Left kidney (tissue), 8 donors: ENCODE data around the gene OTUD1. TPM values are rescaled to one million over a fixed set of nuclear protein-coding genes. Genes with fewer than 3 reads are reported as not detected.
"Not testable (repeated sequence)": the region's sequence is repeated elsewhere in the genome, so short reads cannot be mapped to it uniquely, and the experiment has no call there.

ENCODE experiments used
- DNase-seq: peaks from one replicate; pipeline ENCODE4 v3.0.0-alpha.2; 2013
- long read RNA-seq, 8 donors: transcript quantifications; one replicate each; lab custom pipeline, GENCODE V29; 2026
- polyA plus RNA-seq: library from polyadenylated mRNA; unstranded; fragments of 120-200 nt; gene quantifications from one replicate; pipeline ENCODE4 v1.2.1, GENCODE V29; 2013; ENCODE audit not compliant: insufficient read length

The OTUD1 gene, protein sequence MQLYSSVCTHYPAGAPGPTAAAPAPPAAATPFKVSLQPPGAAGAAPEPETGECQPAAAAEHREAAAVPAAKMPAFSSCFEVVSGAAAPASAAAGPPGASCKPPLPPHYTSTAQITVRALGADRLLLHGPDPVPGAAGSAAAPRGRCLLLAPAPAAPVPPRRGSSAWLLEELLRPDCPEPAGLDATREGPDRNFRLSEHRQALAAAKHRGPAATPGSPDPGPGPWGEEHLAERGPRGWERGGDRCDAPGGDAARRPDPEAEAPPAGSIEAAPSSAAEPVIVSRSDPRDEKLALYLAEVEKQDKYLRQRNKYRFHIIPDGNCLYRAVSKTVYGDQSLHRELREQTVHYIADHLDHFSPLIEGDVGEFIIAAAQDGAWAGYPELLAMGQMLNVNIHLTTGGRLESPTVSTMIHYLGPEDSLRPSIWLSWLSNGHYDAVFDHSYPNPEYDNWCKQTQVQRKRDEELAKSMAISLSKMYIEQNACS
- 23.8 TPM for polyA plus RNA-seq
- long read RNA-seq, donor 1, transcript OTUD1-201 (1 exons, 2,933 nt), result major isoform, 80 of 80 reads
- long read RNA-seq, donor 1, partial matches to known transcripts, result 0 of 80 reads
- long read RNA-seq, donor 1, other reads (novel, unspliced or antisense), result 0 of 80 reads
- long read RNA-seq, donor 2, transcript OTUD1-201 (1 exons, 2,933 nt), result major isoform, 62 of 62 reads
- long read RNA-seq, donor 2, partial matches to known transcripts, result 0 of 62 reads
- long read RNA-seq, donor 2, other reads (novel, unspliced or antisense), result 0 of 62 reads
- long read RNA-seq, donor 3, transcript OTUD1-201 (1 exons, 2,933 nt), result major isoform, 50 of 50 reads
- long read RNA-seq, donor 3, partial matches to known transcripts, result 0 of 50 reads
- long read RNA-seq, donor 3, other reads (novel, unspliced or antisense), result 0 of 50 reads
- long read RNA-seq, donor 4, transcript OTUD1-201 (1 exons, 2,933 nt), result major isoform, 13 of 13 reads
- long read RNA-seq, donor 4, partial matches to known transcripts, result 0 of 13 reads
- long read RNA-seq, donor 4, other reads (novel, unspliced or antisense), result 0 of 13 reads
- long read RNA-seq, donor 5, transcript OTUD1-201 (1 exons, 2,933 nt), result major isoform, 72 of 72 reads
- long read RNA-seq, donor 5, partial matches to known transcripts, result 0 of 72 reads
- long read RNA-seq, donor 5, other reads (novel, unspliced or antisense), result 0 of 72 reads
- long read RNA-seq, donor 6, transcript OTUD1-201 (1 exons, 2,933 nt), result major isoform, 66 of 66 reads
- long read RNA-seq, donor 6, partial matches to known transcripts, result 0 of 66 reads
- long read RNA-seq, donor 6, other reads (novel, unspliced or antisense), result 0 of 66 reads
- long read RNA-seq, donor 7, transcript OTUD1-201 (1 exons, 2,933 nt), result major isoform, 82 of 82 reads
- long read RNA-seq, donor 7, partial matches to known transcripts, result 0 of 82 reads
- long read RNA-seq, donor 7, other reads (novel, unspliced or antisense), result 0 of 82 reads
- long read RNA-seq, donor 8, transcript OTUD1-201 (1 exons, 2,933 nt), result major isoform, 23 of 23 reads
- long read RNA-seq, donor 8, partial matches to known transcripts, result 0 of 23 reads
- long read RNA-seq, donor 8, other reads (novel, unspliced or antisense), result 0 of 23 reads

DNA sequence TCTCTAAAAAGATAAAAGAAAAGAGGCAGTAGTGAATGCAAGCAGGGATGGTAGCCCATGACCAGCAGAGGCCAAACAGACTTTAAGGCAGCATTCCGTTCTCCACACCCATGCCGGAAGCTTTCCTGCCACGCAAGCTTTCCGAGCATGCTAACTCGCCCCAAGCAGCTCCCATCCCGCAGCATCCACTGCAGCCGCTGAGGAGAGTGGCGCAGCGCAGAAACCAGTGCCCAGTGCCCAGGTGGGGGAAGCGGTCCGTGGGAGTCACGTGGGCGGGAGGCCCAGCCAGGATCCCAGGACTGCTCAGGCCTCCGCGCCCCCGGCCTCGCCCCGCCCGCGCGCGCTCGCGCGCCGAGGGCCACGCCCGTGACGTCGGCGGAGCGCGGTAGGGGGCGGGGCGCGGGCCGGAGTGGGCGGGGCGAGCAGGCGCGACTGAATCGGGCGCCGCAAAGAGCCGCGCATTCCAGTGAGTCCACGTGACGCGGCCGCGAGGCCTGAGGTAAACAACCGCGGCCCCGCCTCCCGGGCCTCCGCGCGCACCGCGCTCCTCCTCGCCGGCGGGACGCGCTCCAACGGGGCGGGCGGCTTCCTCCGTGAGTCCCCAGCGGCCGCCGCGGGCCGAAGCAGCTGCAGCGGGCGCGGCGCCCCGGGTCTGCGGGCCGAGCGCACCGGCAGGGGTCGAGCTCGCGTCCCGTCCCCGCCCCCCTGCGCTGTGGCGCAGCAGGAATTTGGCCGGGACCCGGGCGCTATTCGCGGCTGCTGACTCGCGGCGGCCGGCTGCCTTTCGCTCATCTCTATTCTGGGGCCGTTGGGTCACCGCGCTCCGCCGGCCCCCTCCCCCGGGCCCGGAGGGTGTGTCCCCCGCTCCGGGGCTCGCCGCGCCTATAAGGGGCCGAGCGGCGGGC lies at the start of gene OTUD1:
OTUD1 (plus strand) TSS at position 529 of the 905 bp plus-strand sequence. CDS start 383 bp downstream, outside the sequence.
- peak; percentile 90 for DNase-seq

DNA sequence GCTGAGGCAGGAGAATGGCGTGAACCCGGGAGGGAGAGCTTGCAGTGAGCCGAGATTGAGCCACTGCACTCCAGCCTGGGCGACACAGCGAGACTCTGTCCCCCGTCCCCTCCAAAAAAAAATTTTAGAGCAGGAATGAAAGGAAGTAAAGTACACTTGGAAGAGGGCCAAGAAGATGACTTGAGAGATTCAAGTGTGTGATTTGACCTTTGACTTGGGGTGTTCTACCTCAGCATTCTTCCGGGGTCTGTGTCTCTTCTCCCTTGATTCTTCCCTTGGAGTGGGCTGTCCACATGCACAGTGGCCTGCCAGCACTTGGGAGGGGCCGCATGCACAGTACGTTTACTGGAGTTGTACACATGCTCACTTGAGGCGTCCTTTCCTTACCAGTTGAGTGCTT lies 48.5 kb upstream of the OTUD1 start:
- DNase-seq, result not testable (repeated sequence)

DNA sequence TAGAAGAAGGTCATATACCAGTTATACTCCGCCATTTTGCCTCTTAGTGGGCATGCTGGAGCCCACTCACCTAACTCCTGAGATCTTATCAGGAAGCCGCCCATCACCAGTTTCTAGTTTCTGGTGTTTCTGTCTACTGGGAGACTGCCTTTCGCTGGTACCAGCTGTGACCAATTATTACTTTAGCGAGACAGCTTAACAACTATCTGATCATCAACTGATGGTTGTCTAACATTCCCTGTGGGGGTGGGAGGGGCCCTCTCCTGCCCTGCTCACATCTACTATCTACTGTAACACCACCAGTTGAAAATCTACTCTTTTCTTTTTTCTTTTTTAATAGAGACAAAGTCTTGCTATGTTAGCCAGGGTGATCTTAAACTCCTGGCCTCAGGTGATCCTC lies 48.1 kb upstream of the OTUD1 start:
- DNase-seq, result no peak

DNA sequence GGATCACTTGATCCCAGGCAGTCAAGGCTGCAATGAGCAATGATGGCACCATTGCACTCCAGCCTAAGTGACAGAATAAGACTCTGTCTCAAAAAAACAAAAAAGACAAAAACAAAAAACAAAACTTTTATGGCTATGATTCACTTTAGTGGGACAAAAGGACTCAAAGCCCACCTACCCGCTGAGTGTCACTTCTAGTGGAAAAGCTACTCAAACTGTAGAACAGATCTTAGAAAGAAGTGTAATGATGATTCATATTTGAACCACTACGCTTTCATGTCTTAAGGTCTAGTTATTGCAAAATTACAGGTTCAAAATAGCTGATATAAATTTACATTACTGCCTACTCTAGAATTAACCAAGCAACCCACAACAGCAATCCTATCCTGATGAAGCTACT lies 47.1 kb upstream of the OTUD1 start:
- DNase-seq, result no peak

DNA sequence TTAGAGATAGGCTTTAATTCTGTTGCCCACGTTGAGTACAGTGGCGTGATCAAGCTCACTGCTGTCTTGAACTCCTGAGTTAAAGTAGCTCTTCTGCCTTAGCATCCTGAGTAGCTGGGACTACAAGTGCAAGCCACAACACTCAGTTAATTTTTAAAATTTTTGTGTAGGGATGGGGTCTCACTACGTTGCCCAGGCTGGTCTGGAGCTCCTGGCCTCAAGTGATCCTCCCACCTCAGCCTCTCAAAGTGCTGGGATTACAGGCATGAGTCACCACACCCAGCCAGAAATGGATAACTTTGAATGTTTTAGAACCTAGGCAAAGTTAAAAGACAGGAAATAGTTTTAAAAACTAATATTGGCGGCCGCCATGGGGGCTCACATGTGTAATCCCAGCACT lies 43.9 kb upstream of the OTUD1 start:
- DNase-seq, result no peak

DNA sequence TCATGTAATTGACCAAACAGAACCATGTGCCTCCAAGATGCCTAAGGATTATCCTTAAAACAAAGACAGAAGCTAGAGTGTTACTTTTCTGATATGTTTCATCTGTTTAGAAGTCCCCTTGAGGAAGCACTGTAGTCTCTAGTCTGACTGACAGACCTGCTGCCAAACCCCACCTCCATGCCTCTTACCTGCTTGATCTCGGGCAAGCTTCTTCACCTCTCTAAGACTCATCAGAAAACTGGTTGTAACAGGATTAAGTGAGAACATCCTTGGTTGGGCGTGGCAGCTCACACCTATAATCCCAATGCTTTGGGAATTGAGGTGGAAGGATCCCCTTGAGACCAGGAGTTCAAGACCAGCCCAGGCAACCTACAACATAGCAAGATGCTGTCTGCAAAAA lies 42.2 kb upstream of the OTUD1 start:
- DNase-seq, result no peak

DNA sequence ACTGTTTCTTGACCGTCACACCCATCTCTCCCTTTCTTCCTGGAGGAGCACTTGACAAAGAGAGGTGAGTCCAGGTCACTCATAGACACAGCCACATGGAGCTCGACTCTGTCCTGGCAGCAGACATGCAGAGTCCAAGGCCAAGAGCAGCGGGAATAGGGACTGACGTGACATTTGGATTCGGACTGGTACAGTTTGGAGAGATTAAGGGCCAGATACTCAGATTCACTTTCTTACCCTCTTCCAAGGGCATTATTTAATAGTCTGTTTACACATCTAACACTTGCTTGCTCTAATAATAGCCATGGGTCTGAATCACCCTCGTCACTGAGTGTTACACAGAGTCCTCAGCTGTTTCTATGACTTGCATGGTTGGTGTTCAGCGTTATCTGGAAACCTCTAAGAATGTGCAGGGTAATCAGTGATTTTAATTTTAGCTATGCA lies 39.2 kb upstream of the OTUD1 start:
- DNase-seq, result no peak

DNA sequence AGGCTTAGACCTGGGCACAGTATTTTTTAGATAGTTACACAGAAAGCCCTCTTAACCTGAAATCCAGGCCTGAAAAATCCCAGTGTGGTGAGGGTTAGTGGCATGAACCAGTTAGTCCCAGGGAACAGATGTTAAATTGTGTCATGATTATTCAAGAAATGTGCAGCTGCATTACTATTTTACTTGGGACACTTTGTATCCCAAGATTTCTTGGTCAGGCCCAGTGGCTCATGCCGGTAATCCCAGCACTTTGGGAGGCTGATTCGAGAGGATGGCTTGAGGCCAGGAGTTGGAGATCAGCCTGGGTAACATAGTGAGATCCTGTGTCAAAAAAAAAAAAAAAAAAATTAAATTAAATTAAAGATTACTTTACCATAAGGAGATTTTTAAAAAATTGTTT lies 36.0 kb upstream of the OTUD1 start:
- no peak for DNase-seq

DNA sequence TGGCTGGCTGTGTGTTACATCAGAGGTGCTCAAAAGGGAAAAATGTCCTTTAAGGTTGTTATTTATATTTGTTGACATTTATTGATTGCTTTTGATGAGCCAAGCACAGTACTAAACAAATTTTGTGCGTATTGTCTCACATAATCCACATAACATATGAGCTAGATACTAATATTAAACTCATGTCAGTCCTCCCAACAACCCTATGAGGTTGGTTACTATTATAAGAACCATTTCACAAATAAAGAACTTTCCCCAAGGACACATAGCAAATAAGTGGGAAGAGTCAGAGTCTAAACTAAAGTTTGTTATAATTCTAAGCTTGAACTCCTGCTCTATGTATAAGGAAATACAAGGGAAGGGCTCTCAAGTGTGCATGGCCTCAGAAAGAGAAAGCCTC lies 35.6 kb upstream of the OTUD1 start:
- no peak for DNase-seq

DNA sequence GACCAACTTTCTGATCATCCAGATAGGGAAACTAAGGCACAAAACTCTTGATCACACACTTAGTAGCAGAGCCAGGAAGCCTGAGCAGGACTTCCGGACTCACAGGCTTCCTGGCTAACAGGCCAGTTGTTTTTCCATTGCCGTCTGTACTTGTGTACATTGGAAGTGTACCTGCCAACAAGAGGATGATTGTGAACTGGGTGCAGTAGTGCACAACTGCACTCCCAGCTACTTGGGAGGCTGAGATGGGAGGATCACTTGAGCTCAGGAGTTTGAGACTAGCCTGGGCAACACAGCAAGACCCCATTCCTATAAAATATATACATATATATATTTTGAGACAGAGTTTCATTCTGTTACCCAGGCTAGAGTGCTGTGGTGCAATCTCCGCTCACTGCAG lies 35.2 kb upstream of the OTUD1 start:
- no peak for DNase-seq

DNA sequence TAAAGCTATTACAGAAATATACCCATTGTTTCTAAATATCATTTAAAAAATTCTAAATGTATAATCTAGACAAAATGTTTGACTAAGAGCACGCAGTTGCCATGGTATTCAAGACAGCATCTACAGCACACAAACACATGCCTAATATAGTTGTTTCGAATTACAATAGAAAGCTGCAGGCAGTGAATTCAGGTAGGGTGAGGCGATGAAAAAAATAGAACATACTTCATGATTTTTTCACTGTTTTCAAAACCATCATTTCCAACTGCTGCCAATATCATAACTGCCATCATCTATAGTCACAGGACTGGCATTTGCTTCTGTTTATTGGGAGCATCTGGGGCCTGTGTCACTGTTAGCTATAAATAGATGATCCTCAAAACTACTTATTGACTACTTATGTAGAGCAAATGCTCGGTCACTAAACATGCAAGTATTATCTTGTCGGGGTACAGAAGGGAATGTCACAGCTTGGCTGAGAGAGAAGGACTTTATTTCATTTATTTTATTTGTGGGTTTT lies 34.4 kb upstream of the OTUD1 start:
- no peak for DNase-seq

DNA sequence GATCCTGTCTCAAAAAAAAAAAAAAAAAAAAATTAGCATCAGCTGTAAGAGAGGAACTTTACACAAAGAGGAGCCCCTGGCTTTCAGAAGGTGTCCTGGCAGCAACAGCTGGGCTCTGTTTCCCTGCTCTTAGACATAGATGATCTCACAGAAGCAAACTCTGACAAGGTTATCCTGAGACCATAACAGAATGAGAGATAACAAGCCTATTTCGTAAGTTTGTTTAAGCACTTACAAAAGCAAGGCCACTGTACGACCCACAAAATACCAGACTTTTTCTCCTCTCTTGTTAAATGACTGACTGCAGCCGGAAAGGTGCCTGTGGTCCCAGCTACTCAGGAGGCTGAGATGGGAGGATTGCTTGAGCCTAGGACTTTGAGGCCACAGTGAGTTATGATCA lies 33.3 kb upstream of the OTUD1 start:
- DNase-seq, result no peak

DNA sequence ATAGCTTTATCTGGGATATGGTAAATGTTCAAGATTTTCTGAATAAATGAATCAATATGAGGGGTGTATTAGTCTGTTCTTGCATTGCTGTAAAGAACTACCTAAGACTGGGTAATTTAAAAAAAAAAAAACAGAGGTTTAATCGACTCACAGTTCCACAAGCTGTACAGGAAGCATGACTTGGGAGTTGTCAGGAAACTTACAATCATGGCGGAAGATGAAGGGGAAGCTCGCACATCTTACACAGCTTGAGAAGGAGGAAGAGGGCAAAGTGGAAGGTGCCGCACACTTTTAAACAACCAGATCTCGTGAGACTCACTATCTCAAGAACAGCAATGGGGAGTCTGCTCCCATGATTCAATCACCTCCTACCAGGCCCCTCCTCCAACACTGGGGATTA lies 32.5 kb upstream of the OTUD1 start:
- no peak for DNase-seq

DNA sequence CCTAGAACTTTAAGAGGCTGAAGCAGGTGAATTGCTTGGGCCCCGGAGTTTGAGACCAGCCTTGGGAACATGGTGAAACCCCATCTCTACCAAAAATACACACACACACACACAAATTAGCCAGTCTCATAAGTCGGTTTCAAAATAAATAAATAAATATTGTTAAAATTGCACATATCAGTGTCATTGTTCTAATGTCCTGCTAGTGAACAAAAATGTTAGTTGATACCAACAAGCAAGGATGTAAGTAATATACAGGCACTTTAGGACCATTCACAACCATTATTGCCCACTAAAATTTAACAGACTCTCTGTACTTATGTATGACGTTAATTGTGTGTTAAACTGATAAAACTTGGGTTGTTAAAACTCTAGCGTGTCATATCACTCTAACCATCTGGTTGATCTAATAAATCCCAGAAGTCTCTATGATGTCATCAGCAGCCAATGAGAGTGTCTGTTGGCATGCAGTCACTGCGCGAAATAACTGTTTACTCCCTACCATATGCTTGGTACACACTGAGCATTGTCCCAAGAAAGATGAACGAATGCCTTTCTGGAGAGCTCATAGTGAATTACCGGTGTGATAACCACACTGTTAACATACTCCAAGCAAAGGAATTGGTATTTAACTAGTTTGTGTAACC lies 30.4 kb upstream of the OTUD1 start:
- DNase-seq, result no peak

DNA sequence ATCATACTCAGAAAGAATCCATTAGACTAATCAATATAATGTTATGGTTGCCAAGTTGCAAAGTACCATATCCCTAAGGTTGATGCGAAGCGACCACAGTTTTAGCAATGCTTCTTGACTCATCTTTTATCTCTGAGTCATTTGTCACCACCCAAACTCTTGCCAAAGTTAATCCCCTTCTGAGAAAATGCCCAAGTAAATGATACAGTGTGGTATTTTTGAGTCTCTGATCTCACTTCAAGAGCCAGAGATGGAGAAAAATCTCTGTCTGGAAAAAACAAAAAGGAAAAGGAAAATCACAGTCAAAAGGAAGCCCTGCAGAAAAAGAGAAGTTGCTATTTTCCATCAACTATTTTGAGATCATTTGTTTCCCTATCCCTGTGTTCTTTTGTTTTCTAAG lies 26.7 kb upstream of the OTUD1 start:
- no peak for DNase-seq

DNA sequence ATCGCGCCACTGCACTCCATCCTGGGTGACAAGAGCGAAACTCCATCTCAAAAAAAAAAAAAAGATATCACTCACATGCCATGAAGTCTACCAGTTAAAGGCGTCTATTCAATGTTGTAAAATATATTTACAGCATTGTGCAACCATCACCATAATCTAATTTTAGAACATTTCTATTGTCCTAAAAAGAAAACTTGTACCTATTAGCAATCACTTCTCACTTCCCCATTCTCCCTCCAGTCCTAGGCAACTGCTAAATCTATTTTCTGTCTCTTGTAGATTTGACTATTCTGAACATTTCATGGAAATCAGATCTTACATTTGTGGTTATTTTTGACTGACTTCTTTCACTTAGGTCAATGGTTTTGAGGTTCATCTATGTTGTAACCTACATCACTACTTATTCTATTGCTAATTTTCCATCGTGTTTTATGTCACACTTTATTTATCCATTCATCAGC lies 25.2 kb upstream of the OTUD1 start:
- no peak for DNase-seq

DNA sequence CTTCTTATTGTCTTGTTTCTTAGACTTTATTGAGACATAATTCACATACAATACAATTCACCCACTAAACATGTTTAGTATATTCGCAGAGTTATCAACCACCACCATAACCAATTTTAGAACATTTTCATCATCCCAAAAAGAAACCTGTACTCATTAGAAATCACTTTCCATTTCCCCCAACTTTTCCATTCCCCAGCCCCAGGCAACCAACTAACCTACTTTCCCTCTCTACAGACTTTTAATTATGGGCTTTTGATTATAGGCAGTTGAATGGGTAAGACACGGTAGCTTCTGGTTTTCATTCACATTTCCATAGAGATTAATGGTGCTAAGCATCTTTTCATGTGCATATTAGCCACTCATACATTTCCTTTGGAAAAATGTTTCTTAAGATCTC lies 24.2 kb upstream of the OTUD1 start:
- no peak for DNase-seq

DNA sequence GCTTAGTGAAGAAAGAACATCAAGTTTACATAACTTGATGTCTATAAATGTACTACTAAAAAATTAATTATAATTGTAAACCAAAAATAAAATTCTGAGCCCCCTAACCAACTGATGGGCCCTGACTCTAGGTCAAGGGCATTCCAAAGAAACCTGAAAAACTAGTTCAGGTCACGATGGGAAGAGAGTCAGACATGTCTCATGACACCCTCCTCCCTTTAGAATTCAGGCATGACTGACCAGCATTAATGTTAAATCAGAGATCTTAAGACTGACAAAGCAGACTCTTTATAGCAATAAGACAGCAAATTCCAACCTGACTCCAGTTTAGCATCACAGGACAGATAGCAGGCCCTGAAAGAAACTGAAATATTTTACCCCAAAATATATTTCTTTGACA lies 21.6 kb upstream of the OTUD1 start:
- peak; percentile 28 for DNase-seq

DNA sequence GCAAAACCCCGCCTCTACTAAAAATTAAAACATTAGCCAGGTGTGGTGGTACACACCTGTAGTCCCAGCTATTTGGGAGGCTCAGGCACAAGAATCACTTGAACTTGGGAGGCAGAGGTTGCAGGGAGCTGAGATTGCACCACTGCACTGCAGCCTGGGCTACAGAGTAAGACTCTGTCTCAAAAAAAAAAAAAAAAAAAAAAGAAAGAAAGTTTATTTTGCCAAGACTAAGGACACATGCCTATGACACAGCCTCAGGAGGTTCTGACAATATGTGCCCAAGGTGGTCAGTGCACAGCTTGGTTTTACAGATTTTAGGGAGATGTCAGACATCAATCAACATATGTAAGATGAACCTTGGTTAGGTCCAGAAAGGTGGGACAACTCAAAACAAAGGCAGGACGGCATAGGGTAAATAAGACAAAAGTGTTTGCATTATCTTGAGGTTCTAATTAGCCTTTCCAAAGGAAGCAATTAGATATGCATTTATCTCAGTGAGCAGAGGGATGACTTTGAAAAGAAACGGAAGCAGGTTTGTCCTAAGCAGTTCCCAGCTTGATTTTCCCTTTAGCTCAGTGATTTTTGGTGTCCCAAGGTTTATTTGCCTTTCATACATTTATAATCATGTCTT lies 20.7 kb upstream of the OTUD1 start:
- DNase-seq, result no peak
